ENCODE results near the gene USP9X.
"Not testable (repeated sequence)": the region's sequence is repeated elsewhere in the genome, so short reads cannot be mapped to it uniquely, and the experiment has no call there.

The USP9X gene

GRCh38 chrX:41084893-41085511 is at the start of gene USP9X:
Gene USP9X (plus strand): TSS chrX:41085445. CDS start chrX:41123629, 38,184 bp downstream.
- peak; percentile 26 for DNase-seq (ENCODE audit: low spot score)

- DNase-seq (ENCODE audit: low spot score): no peak
Measured at GRCh38 chrX:41035582-41035981, 49.7 kb upstream of the USP9X start.

- DNase-seq (ENCODE audit: low spot score): no peak
Measured at GRCh38 chrX:41036668-41037326, 48.4 kb upstream of the USP9X start.

GRCh38 chrX:41043196-41043595 is 42.0 kb upstream of the USP9X start:
- DNase-seq (ENCODE audit: low spot score): no peak

- DNase-seq (ENCODE audit: low spot score): no peak
Measured at GRCh38 chrX:41043674-41044345, 41.4 kb upstream of the USP9X start.

GRCh38 chrX:41045960-41046567 is 39.2 kb upstream of the USP9X start:
- DNase-seq (ENCODE audit: low spot score): no peak

- DNase-seq (ENCODE audit: low spot score): no peak
Measured at GRCh38 chrX:41047878-41048534, 37.2 kb upstream of the USP9X start.

GRCh38 chrX:41050359-41050758 is 34.9 kb upstream of the USP9X start:
- DNase-seq (ENCODE audit: low spot score): no peak

- DNase-seq (ENCODE audit: low spot score): no peak
Measured at GRCh38 chrX:41051288-41051687, 34.0 kb upstream of the USP9X start.

- DNase-seq (ENCODE audit: low spot score): no peak
Measured at GRCh38 chrX:41055740-41056139, 29.5 kb upstream of the USP9X start.

GRCh38 chrX:41063276-41063675 is 22.0 kb upstream of the USP9X start:
- DNase-seq (ENCODE audit: low spot score): not testable (repeated sequence)

- DNase-seq (ENCODE audit: low spot score): no peak
Measured at GRCh38 chrX:41064018-41064417, 21.2 kb upstream of the USP9X start.

GRCh38 chrX:41066391-41066790 is 18.9 kb upstream of the USP9X start:
- no peak for DNase-seq (ENCODE audit: low spot score)

- no peak for DNase-seq (ENCODE audit: low spot score)
Measured at GRCh38 chrX:41066969-41067368, 18.3 kb upstream of the USP9X start.

GRCh38 chrX:41067721-41068120 is 17.5 kb upstream of the USP9X start:
- DNase-seq (ENCODE audit: low spot score): no peak

GRCh38 chrX:41076742-41077141 is 8.5 kb upstream of the USP9X start:
- DNase-seq (ENCODE audit: low spot score): no peak

- DNase-seq (ENCODE audit: low spot score): no peak
Measured at GRCh38 chrX:41081821-41082220, 3.4 kb upstream of the USP9X start.

GRCh38 chrX:41082783-41083182 is 2.5 kb upstream of the USP9X start:
- DNase-seq (ENCODE audit: low spot score): no peak

- peak; percentile 35 for DNase-seq (ENCODE audit: low spot score)
Measured at GRCh38 chrX:41084044-41084892, 977 bp upstream of the USP9X start.

- no peak for DNase-seq (ENCODE audit: low spot score)
Measured at GRCh38 chrX:41085512-41085877, 250 bp downstream of the USP9X start.

- no peak for DNase-seq (ENCODE audit: low spot score)
Measured at GRCh38 chrX:41085878-41086626, 807 bp downstream of the USP9X start.
